Natural killer cell (primary cell): ENCODE measurements around the gene STX19. TPM values are rescaled to one million over a fixed set of nuclear protein-coding genes. Genes with fewer than 3 reads are reported as not detected.

Experiments
- ATAC-seq, 3 donors: fragments of 150-1000 bp in 2 of 3; fragments of 200-7000 bp in 1 of 3; cut with Tn5 transposase; 1 replicate in 1 of 3; 2 replicates in 2 of 3; pipeline ENCODE4 v1.10.0; 2021; ENCODE audit warnings: mild to moderate bottlenecking in 2 of 3, moderate library complexity in 2 of 3
- DNase-seq, 2 donors: peaks; one replicate each; pipeline versions ENCODE4 v3.0.0 to v3.0.0-alpha.2; 2013 to 2021; ENCODE audit warnings: mixed read lengths in 1 of 2
- H3K27ac ChIP-seq: one replicate; pipeline ENCODE4 v1.5.1; 2013; ENCODE audit warnings: mild to moderate bottlenecking, low read length
- H3K27me3 ChIP-seq: one replicate; pipeline ENCODE4 v1.6.1; 2013; ENCODE audit warnings: low read length; ENCODE audit not compliant: control insufficient read depth, insufficient read depth
- H3K36me3 ChIP-seq: one replicate; pipeline ENCODE4 v1.6.1; 2013; ENCODE audit warnings: low read length; ENCODE audit not compliant: control insufficient read depth, insufficient read depth
- H3K4me1 ChIP-seq: one replicate; pipeline ENCODE4 v1.6.1; 2013; ENCODE audit warnings: low read length; ENCODE audit not compliant: control insufficient read depth, insufficient read depth
- H3K4me3 ChIP-seq: one replicate; pipeline ENCODE4 v1.5.1; 2013; ENCODE audit warnings: low read length
- H3K9me3 ChIP-seq: one replicate; pipeline ENCODE4 v1.6.1; 2013; ENCODE audit warnings: low read length; ENCODE audit not compliant: control insufficient read depth, insufficient read depth
- H3K27ac Mint-ChIP-seq, 2 donors: one replicate each; pipeline ENCODE4 v1.8.0; 2022; ENCODE audit warnings: mild to moderate bottlenecking in 2 of 2, mixed read lengths in 2 of 2, moderate library complexity in 1 of 2
- H3K27me3 Mint-ChIP-seq, 2 donors: one replicate each; pipeline ENCODE4 v1.8.0; 2022; ENCODE audit warnings: low read depth in 2 of 2, mixed read lengths in 2 of 2
- H3K36me3 Mint-ChIP-seq: one replicate; pipeline ENCODE4 v1.8.0; 2022; ENCODE audit warnings: mixed read lengths
- H3K4me1 Mint-ChIP-seq, 2 donors: one replicate each; pipeline ENCODE4 v1.8.0; 2022; ENCODE audit warnings: mixed read lengths in 2 of 2
- H3K4me3 Mint-ChIP-seq: one replicate; pipeline ENCODE4 v1.8.0; 2022; ENCODE audit warnings: mild to moderate bottlenecking, moderate library complexity, mixed read lengths
- H3K9me3 Mint-ChIP-seq, 2 donors: one replicate each; pipeline ENCODE4 v1.8.0; 2022; ENCODE audit warnings: mixed read lengths in 2 of 2
- WGBS: methylation state at CpG from one replicate; pipeline ENCODE4 v1.1.7; 2013; ENCODE audit warnings: missing lambda C conversion rate; ENCODE audit not compliant: insufficient coverage; 5-methylcytosine and 5-hydroxymethylcytosine counted together
- intact Hi-C: fragments of 100-400 bp; cut with micrococcal nuclease; formaldehyde crosslinking; loops from one replicate; pipeline ENCODE4 v1.14.2; 2022
- total RNA-seq, 4 donors: library from RNA; stranded (reverse); fragments of 120-200 nt in 1 of 4; gene quantifications; one replicate each; pipeline versions ENCODE4 v1.2.3 to v1.2.4, GENCODE V29; 2013 to 2022
- TF ChIP-seq, protein P1 (sequence below): fragments of 200-600 bp; IDR thresholded peaks from one replicate; pipeline ENCODE4 v1.8.0; 2022; ENCODE audit warnings: antibody characterized with exemption

The STX19 gene
- total RNA-seq, 3 donors from 2014 or later (not counting 1 experiment from before 2014, with no cell fraction given): not detected

DNA sequence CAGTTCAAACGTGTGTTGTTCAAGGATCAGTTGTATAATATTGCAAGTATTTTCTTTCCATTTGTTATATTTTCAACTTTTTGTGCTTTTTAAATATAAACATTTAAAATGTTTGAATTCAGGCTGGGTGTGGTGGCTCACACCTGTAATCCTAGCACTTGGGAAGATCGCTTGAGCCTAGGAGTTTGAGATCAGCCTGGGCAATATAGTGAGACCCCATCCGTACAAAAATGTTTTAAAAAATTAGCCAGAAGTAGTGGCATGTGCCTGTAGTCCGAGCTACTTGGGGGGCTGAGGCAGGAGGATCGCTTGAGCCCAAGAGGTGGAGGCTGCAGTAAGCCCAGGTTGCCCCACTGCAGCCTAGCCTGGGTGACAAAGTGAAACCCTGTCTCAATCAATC, 43.8 kb downstream of the STX19 start:
- H3K4me3 ChIP-seq: no peak overlapping the region
- ATAC-seq (no peak), DNase-seq (no peak)
- no peaks in the 10 kb centered on the region for H3K9me3 Mint-ChIP-seq
- H3K27ac ChIP-seq: no peak overlapping the region
- TF ChIP-seq, protein P1, sequence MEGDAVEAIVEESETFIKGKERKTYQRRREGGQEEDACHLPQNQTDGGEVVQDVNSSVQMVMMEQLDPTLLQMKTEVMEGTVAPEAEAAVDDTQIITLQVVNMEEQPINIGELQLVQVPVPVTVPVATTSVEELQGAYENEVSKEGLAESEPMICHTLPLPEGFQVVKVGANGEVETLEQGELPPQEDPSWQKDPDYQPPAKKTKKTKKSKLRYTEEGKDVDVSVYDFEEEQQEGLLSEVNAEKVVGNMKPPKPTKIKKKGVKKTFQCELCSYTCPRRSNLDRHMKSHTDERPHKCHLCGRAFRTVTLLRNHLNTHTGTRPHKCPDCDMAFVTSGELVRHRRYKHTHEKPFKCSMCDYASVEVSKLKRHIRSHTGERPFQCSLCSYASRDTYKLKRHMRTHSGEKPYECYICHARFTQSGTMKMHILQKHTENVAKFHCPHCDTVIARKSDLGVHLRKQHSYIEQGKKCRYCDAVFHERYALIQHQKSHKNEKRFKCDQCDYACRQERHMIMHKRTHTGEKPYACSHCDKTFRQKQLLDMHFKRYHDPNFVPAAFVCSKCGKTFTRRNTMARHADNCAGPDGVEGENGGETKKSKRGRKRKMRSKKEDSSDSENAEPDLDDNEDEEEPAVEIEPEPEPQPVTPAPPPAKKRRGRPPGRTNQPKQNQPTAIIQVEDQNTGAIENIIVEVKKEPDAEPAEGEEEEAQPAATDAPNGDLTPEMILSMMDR: no peak
- WGBS: 90% methylated on average over 5 of the region's 5 CpGs
- peak overlapping the region in 1 of 2 donors; percentile 27 for H3K27ac Mint-ChIP-seq
- peaks cover 11 to 15% of the 10 kb centered on the region in 2 donors for H3K4me1 Mint-ChIP-seq
- no peaks in the 10 kb centered on the region for H3K27me3 ChIP-seq
- no peaks in the 10 kb centered on the region for H3K36me3 ChIP-seq
- no peaks in the 10 kb centered on the region for H3K9me3 ChIP-seq
- H3K27me3 Mint-ChIP-seq: no peaks in the 10 kb centered on the region
- H3K4me3 Mint-ChIP-seq: no peak overlapping the region
- peaks cover 7% of the 10 kb centered on the region for H3K4me1 ChIP-seq
- intact Hi-C loops: no loop called here
- no peaks in the 10 kb centered on the region for H3K36me3 Mint-ChIP-seq

GRCh38 chr3:93983408-93983807, 45.0 kb downstream of the STX19 start:
- no peak overlapping the region for H3K4me3 ChIP-seq
- no peaks in the 10 kb centered on the region for H3K36me3 Mint-ChIP-seq
- H3K27me3 Mint-ChIP-seq: no peaks in the 10 kb centered on the region
- intact Hi-C loops: no loop called here
- H3K27ac ChIP-seq: no peak overlapping the region
- H3K4me1 ChIP-seq: peaks cover 10% of the 10 kb centered on the region
- H3K27me3 ChIP-seq: no peaks in the 10 kb centered on the region
- no peak overlapping the region for H3K27ac Mint-ChIP-seq
- ATAC-seq: no peak
- H3K9me3 Mint-ChIP-seq: no peaks in the 10 kb centered on the region
- H3K4me1 Mint-ChIP-seq: peaks cover 15 to 20% of the 10 kb centered on the region in 2 donors
- WGBS: 100% methylated on average over 1 of the region's 3 CpGs
- H3K9me3 ChIP-seq: no peaks in the 10 kb centered on the region
- DNase-seq: no peak
- H3K36me3 ChIP-seq: no peaks in the 10 kb centered on the region
- H3K4me3 Mint-ChIP-seq: no peak overlapping the region
- TF ChIP-seq, protein P1: no peak

GRCh38 chr3:93981649-93982048, 46.7 kb downstream of the STX19 start:
- no peaks in the 10 kb centered on the region for H3K27me3 Mint-ChIP-seq
- H3K4me3 ChIP-seq: no peak overlapping the region

More at GRCh38 chr3:93981649-93982048, 46.7 kb downstream of the STX19 start:
- H3K9me3 ChIP-seq: no peaks in the 10 kb centered on the region
- WGBS: 97% methylated on average over 13 of the region's 13 CpGs
- peak overlapping the region; percentile 35 to 70 for H3K27ac Mint-ChIP-seq
- peaks cover 10% of the 10 kb centered on the region for H3K4me1 ChIP-seq
- no peaks in the 10 kb centered on the region for H3K27me3 ChIP-seq
- TF ChIP-seq, protein P1: no peak
- ATAC-seq: no peak
- intact Hi-C loops: no loop called here
- DNase-seq: no peak
- no peaks in the 10 kb centered on the region for H3K36me3 ChIP-seq
- H3K27ac ChIP-seq: no peak overlapping the region
- H3K4me1 Mint-ChIP-seq: peaks cover 15 to 20% of the 10 kb centered on the region in 2 donors
- H3K36me3 Mint-ChIP-seq: no peaks in the 10 kb centered on the region
- H3K9me3 Mint-ChIP-seq: no peaks in the 10 kb centered on the region
- peak overlapping the region; percentile 67 for H3K4me3 Mint-ChIP-seq
